A673 (cell line): Measurements from ENCODE around the gene ASTL. TPM values are rescaled to one million over a fixed set of nuclear protein-coding genes. Genes with fewer than 3 reads are reported as not detected.

ENCODE experiments used
- BruUV-seq: library from RNA; stranded (reverse); fragments of 400-500 nt; replicated peaks from 2 replicates; lab custom pipeline; 2021; lab: Mats Ljungman, UMichigan
- CTCF ChIA-PET: fragments of 300-600 bp; sonication (Branson Sonifier 250); formaldehyde crosslinking; loops from one replicate; lab custom pipeline; 2022; ENCODE audit warnings: antibody characterized with exemption; lab: Charles Lee
- POLR2A ChIA-PET: fragments of 300-600 bp; sonication (Branson Sonifier 250); formaldehyde crosslinking; loops from one replicate; lab custom pipeline; 2022; ENCODE audit warnings: antibody characterized with exemption; ENCODE audit not compliant: low non-redundant PET; lab: Charles Lee
- DNase-seq: peaks from one replicate; pipeline ENCODE4 v3.0.0-alpha.2; 2015; ENCODE audit warnings: low spot score
- H3K27ac ChIP-seq: fragments of 200-600 bp; sonication (generic); 2 replicates; pipeline ENCODE4 v1.5.1; 2016; ENCODE audit warnings: mixed run types, low read depth, mild to moderate bottlenecking, mixed read lengths, antibody characterized with exemption, low read length; ENCODE audit not compliant: poor library complexity, severe bottlenecking
- H3K27me3 ChIP-seq: fragments of 200-600 bp; sonication (generic); replicated peaks from 2 replicates; pipeline ENCODE4 v1.6.1; 2017; ENCODE audit warnings: mixed run types, low read depth, mild to moderate bottlenecking, mixed read lengths, antibody characterized with exemption, low read length; ENCODE audit not compliant: insufficient read depth, poor library complexity
- H3K36me3 ChIP-seq: fragments of 200-600 bp; sonication (generic); 2 replicates; pipeline ENCODE4 v1.6.1; 2016; ENCODE audit warnings: mixed run types, mild to moderate bottlenecking, mixed read lengths, antibody characterized with exemption, low read length; ENCODE audit not compliant: insufficient read depth, poor library complexity, severe bottlenecking
- H3K4me1 ChIP-seq: fragments of 200-600 bp; sonication (generic); 2 replicates; pipeline ENCODE4 v1.6.1; 2017; ENCODE audit warnings: mixed run types, mild to moderate bottlenecking, mixed read lengths, antibody characterized with exemption, low read length; ENCODE audit not compliant: insufficient read depth, poor library complexity, severe bottlenecking
- H3K4me3 ChIP-seq: fragments of 200-600 bp; sonication (generic); 2 replicates; pipeline ENCODE4 v1.5.1; 2016; ENCODE audit warnings: low read depth, mixed run types, mild to moderate bottlenecking, mixed read lengths, low read length; ENCODE audit not compliant: poor library complexity, severe bottlenecking
- H3K9me3 ChIP-seq: fragments of 200-600 bp; sonication (generic); 2 replicates; pipeline ENCODE4 v1.6.1; 2016; ENCODE audit warnings: mixed run types, low read depth, mild to moderate bottlenecking, mixed read lengths, antibody characterized with exemption, low read length; ENCODE audit not compliant: poor library complexity, severe bottlenecking
- CTCF ChIP-seq: fragments of 300-800, 200-600 bp; sonication (generic); conservative IDR thresholded peaks from 2 replicates; pipeline ENCODE4 v1.5.1; 2017; ENCODE audit warnings: low read depth, mild to moderate bottlenecking, antibody characterized with exemption, low read length, moderate library complexity, mixed read lengths
- EZH2 ChIP-seq: fragments of 200-600 bp; sonication (generic); IDR thresholded peaks from 2 replicates; pipeline ENCODE4 v1.6.1; 2017; ENCODE audit warnings: borderline replicate concordance, low read depth, mild to moderate bottlenecking, mixed read lengths, antibody characterized with exemption, low read length; ENCODE audit not compliant: poor library complexity, severe bottlenecking
- intact Hi-C: fragments of 100-400 bp; cut with micrococcal nuclease; formaldehyde crosslinking; loops from one replicate; pipeline ENCODE4 v1.10.0; 2022; ENCODE audit not compliant: unreplicated experiment
- total RNA-seq: library from RNA; stranded (reverse); gene quantifications from 2 replicates; pipeline ENCODE4 v1.2.3, GENCODE V29; 2021

The ASTL gene
- total RNA-seq, 1 experiment from 2014 or later: not detected

DNA sequence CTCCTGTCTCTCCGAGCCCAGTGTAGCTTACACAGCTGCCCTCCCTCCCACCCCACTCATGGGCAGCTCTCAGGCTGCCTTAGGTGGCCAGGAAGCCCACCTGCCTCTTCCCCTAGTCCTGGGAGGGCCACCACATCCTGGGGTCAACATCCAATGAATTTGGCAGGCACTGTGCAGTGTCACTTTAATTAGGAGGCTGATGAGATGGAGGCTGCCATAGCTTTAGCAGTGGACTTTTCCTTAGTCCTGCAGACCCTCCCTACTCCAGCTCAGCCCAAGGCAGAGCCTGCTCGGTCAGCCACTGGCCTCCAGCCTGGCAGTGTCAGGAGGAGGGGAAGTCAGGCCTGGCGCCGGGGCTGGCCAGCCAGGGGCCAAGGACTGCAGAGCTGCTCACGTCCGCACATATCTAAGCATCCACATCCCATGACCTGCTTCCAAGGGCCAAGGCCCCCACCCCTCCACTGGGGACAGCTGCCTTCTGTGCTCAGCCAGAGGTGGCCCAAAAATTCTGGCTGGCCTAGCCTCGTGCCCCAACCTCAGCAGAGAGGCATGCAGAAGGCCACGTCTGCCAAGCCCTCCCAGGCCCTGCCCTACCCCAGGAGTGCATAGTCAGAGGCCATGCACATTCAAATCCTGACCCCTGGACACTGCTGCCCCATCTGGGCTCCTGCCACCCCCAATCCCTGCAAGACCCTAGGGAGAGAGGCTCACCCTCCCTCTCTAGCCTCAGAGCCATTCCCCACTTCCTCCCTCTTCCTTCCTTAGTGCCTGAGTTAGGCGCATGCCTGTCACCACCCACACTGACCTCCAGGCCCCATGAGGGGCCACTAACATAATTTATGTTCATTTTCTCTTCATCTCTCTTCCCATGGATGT is 55.0 kb downstream of the ASTL start:
- Histone ChIP-seq H3K4me3 (no peak overlapping the region), H3K36me3 (no peaks in the 10 kb centered on the region), H3K27me3 (peaks cover 12% of the 10 kb centered on the region), H3K9me3 (no peaks in the 10 kb centered on the region), H3K27ac (no peak overlapping the region), H3K4me1 (no peaks in the 10 kb centered on the region)
- TF ChIP-seq CTCF (no peak), EZH2 (no peak)
- POLR2A ChIA-PET: no interaction called here
- BruUV-seq: no TSS peak
- DNase-seq: no peak
- CTCF ChIA-PET: no interaction called here
- intact Hi-C loops: no loop called here

DNA sequence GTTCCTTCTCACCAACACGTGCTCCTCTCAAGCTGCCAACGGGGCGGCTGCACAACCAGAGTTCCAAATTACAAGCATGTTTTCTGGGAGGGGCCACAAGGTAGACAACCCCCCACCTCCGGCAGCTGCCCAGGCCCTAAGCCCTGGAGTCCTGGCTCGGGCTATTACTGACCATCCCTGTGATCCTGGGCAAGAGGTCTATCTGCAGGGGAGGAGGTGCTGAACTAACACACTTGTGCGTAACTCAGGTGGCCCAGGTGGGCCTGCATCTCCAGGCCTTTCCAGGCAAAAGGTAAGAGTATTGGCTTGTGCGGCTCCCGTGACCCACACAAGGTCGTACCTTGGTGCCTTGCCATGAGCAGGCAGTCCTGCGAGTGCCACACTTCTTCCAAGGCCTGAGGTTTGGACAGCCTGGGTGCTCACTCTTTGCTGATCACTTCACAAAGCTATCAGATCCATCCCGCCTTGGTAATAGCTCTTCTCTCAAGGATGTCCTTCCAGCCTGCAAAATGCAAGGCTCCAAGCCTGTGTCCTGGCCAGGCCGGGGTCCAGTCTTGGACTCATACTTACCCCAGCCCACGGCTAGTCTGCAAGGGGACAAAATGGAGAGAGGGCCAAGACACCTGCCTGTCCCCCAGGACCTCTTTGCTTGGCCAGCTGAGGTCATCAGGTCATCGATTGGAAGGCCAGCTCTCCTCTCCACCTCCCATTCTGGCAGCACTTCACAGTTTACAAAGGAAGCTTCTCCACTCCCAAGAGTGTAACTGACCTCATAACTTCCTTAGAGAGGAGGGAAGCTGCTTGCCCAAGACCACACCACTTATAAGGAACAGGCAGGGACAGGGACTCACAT is 55.9 kb downstream of the ASTL start:
- ChIA-PET POLR2A (no interaction called here), CTCF (no interaction called here)
- no peak overlapping the region for H3K4me3 ChIP-seq
- no peak for DNase-seq
- H3K36me3 ChIP-seq: no peaks in the 10 kb centered on the region
- peaks cover 12% of the 10 kb centered on the region for H3K27me3 ChIP-seq
- no peaks in the 10 kb centered on the region for H3K9me3 ChIP-seq
- H3K27ac ChIP-seq: no peak overlapping the region
- TF ChIP-seq CTCF: no peak
- TF ChIP-seq EZH2: no peak
- no peaks in the 10 kb centered on the region for H3K4me1 ChIP-seq
- intact Hi-C loops: no loop called here
- no TSS peak for BruUV-seq

GRCh38 chr2:96081042-96081441 is 57.3 kb downstream of the ASTL start:
- no peak overlapping the region for H3K4me3 ChIP-seq
- peaks cover 7% of the 10 kb centered on the region for H3K9me3 ChIP-seq
- CTCF ChIA-PET: no interaction called here
- POLR2A ChIA-PET: no interaction called here
- TF ChIP-seq CTCF (no peak), EZH2 (no peak)
- H3K36me3 ChIP-seq: no peaks in the 10 kb centered on the region
- intact Hi-C loops: no loop called here
- peaks cover 12% of the 10 kb centered on the region for H3K27me3 ChIP-seq
- no peak overlapping the region for H3K27ac ChIP-seq
- no peak for DNase-seq
- BruUV-seq: no TSS peak
- H3K4me1 ChIP-seq: no peaks in the 10 kb centered on the region
